Fibroblast of skin of back (primary cell): Measurements from ENCODE around the gene E2F8.

Source experiments
- DNase-seq: peaks from one replicate; pipeline ENCODE4 v3.0.0-alpha.2; 2013

Gene E2F8

DNA sequence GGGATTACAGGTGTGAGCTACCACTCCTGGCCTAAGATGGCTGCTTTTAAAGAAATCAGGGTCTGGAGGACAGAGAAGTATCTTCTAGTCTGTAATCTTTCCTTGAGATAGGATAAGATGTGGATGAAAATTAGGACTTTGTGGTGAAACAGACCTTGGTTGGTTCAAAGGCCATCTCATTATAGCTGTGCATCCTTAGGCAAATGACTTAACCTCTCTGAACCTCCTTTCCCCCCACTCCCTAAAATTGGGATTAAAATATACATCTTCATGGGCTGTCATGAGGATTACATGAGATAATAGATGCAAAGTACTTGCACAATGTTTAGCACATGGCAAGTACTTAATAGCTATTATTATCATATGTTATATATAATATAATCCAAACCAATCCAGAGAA lies 10.8 kb upstream of the E2F8 start:
- DNase-seq: no peak

DNA sequence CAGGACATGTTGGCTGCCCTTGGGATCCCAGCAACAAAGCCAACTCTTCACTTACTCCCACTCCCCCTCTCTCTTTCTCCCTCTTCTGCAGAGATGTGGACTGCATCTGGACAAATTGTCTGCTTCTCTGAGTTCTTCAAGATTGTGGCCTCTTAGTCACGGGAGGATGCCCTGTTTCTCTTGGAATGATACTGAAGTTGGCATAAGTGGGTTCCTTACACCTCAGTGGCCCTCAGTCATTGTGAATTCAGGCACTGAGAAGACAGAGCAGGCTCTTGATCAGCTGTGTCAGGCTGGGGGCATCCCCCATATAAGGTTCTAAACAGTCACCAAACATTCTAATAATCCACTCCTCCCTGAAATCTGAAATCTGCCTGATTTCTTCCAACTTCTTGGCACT lies 6.1 kb upstream of the E2F8 start:
- no peak for DNase-seq

DNA sequence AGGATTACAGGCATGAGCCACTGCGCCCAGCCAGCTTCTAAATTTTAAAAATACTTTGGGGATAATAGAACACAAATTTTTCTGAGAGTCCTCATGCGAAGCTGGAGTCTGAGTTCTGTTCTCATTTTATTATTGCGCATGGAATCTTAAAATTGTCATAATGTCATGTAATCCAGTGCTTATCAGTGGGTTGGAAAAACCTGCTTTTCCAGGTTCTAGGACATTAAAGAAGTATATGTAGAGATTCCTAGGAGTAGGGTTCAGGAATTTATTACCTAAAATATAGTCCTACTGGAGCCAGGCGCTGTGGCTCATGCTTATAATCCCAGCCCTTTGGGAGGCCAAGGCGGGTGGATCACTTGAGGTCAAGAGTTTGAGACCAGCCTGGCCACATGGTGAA lies 4.6 kb upstream of the E2F8 start:
- no peak for DNase-seq

DNA sequence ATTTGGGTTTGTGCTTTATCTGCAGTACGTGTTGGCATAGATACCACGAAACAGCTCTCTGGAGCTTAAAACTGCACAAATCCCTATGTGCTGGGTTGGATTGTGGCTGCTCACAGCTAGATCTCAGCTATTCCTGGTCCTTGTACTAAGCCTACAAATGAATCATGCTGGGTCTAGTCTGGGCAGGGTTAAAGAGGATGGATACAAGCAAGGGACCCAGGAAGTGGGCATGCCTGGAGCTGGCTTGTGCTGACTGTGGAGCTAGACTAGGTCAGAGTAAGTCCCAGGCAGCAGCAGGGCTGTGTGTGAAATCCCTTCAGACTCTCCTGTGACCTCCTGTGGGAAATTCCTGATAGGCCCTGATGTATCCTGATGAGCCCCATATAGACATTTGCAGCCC lies 3.9 kb upstream of the E2F8 start:
- peak; percentile 9 for DNase-seq

DNA sequence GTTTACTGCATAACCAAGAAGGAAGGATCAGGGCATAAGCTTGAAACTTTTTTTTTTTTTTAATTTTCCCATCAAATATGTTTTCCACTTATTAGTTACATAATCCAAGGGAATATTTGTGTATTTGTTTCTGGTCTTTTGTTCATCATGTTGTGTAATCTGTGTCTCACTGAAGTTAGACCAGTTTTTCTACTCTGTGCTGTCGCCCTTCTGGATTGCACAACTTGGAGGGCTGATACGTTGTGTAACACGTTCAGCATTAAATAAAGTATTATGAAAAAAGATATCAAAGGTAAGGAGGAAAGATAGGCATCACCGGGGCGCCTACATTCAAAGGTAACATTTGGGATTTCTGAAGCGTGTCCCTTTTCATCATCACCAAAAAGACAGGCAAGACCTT lies 3.3 kb upstream of the E2F8 start:
- DNase-seq: no peak

DNA sequence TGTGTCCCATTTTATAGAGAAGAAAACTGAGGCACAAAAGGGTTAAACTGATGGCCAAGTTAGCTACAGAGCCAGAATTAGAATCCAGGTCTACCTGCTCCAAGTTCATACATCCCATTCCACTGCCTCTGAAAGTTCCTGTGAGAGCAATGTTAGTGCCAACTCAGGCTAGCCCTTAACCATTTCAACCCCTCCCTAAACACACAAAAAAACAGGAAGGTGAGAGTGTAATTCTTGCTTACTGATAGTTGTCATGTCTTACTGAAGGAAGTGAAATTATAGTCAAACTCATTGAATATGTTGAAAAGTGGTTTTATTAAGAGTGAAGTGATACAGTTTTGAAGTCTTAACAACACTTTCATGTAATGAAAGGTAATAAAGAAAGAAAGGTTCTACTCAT lies 2.9 kb upstream of the E2F8 start:
- no peak for DNase-seq

DNA sequence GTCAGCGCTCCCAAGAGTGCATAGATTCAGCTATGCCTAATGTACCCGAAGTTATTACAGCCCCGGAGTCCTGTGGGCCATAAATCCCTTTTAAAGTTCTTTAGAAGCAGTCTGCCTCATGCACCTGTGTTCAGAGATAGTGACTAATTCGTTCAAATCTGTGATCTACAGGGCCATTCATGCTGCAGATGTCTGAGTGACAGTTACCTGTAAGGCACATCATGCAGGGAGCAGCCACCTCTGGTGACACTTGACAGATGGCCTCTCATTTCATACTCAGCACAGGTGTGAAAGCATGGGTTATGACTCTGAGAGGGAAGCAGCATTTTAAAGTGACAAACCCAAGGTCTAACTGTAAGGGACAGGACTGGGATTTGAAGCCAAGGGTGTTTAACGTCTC lies 2.4 kb upstream of the E2F8 start:
- no peak for DNase-seq

DNA sequence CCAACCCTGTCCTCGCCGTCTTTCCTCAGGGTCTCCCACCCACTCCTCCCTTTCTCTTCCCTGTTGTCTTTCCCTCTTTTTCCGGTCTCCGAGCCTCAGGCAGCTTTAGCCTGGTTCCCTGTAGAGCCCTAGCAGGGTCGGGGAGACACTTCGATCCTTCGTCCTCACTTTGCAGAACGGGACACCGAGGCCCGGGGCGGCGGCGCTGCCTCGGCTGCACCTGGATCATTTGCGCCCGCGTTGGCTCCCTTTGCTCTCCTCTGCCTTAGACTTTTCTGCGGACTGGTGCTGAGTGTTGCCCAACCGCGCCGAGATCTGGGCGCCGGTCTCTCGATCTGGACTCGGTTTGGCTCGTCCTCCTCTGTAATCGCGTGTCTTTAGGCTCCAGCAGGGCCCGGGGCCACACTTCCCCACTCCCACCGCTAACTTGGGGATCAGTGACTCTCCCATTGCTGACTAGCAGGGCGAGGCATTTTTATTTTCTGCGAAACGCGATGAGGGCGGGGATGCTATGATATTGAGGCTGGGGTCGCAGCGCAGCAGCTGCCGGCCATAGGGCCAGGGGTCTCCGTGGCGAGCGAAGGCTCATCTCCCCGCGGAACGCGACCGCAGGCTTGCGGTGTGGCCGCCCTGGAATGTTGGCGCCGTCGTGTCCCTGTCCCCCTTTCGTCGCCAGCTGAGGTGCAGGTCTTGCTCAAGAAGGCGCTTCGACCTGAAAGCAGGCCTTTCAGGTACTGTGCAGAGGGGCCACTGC lies 1.6 kb upstream of the E2F8 start:
- DNase-seq: peak; percentile 4

DNA sequence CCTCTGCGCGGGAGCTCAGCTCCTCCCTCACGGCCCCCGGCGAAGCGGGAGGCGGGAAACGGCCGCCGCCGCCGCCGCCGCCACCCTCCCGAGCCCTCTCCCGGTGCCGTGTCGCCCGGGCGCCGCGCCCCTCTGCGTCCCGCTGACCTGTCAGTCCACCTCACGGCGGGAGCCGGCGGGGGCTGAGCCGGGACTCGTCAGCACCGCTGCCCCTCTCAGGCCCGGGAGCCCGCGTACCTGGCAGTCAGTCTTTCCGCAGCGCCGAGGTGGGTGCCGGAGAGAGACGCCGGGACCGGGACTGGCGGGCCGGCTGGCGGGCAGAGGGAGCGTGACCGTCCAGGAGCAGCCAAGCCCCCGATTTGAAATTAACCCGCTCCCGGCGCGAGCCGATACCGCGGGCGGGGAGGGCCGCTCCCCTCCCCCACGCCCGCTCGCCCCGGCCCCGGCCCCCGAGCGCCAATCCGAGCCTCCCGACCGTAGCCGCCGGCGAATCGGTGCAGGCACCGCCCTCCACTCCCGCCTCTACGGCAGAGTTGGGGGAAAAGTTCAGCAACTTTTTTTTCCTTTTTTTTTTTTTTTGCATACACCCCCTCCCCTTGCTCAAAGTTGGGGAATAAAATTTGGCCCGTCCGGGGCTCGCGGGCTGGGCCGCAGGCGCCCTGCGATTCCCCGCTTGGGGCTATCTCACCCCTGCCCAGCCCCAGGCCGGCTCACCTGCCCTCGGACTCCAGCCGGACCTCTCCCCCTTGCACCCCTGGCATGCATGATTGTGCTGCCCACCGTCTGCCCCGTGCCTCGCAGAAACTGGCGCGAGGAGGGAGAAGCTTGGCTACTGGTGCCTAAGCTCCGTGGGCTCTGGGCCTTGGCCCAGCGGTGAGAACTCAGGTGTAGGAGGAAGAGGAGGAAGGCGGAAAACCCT lies 774 bp upstream of the E2F8 start:
- peak; percentile 35 for DNase-seq

DNA sequence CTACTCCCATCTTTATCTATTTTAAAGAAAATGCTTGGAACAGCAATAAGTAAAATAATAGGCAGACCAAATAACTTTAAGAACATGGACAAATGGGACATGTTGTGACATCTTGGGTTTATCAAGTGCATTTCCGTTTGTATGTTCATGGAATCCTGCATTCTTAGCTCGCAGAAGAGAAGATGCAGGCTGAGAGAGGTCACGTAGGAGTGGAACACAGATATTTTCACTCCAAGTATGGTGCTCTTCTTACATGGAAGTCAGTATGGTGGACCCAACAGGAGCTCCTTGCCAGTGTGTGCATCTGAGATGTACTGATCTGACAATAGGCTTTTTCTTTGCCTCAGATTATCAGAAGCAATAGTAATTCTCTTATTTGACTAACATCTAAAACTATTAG lies 1.7 kb downstream of the E2F8 start:
- DNase-seq: no peak

DNA sequence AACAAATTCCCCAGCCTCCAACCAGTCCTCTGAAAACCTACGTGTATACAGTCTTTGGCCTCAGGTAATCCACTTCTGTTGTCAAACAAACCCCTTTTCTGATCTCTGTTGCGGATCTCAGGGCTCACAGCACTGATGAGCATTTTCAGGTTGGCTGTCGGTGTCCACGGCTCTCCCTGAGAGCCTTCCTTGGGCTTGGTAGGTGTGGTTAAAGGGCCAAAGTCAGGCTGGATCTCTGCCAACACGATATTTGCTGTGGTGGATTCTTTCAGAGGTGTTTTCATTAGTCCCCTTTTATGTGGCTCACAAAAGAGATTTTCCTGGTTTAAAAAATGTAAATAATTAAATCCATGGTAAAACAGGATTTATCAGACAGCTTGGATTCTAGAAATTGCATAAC lies 2.9 kb downstream of the E2F8 start:
- no peak for DNase-seq

DNA sequence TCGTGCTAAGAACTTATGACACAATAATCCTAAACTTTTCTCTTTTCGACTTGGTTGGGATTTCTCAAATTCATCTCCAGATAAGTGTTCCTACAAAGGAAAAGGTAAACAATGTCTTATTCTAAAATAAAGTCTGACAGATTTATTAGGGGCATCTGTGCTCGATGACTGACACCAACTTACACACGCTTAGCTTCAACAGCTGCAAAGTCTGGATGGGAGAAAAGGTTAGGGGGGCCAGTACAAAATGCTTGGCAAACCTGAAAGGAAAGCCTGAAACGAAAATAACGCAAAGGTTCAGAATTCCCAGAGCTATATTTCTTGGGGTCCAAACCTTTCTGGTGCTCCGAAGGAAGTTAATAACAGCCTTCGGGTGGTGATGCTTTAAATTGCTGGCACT lies 3.4 kb downstream of the E2F8 start:
- DNase-seq: no peak

DNA sequence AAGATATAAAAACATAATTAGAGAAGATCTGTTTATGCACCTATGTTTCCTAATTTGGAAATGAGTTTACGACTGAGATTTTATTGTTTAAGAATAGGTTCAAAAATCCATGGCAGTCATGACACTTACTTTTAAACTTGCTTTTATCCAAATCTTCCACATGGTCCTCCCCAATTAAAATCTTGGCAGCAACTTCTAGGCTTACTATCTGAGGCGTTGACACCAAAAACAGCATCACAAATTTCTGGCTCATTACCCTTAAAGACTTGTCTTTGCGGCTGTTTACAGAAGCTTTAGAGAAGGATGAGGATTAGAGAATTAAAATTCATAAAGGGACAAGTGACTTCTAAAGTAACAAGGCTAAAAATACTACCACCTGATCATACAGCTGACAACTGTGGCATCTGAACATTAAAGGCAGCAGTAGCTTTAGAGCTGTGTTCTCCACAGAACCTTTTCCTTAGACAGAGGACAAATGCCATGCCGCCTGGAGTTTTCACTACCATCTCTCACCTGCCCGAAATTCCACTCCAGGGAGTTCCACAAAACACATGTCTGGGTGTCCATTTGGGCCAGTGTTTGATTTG lies 6.4 kb downstream of the E2F8 start:
- no peak for DNase-seq

DNA sequence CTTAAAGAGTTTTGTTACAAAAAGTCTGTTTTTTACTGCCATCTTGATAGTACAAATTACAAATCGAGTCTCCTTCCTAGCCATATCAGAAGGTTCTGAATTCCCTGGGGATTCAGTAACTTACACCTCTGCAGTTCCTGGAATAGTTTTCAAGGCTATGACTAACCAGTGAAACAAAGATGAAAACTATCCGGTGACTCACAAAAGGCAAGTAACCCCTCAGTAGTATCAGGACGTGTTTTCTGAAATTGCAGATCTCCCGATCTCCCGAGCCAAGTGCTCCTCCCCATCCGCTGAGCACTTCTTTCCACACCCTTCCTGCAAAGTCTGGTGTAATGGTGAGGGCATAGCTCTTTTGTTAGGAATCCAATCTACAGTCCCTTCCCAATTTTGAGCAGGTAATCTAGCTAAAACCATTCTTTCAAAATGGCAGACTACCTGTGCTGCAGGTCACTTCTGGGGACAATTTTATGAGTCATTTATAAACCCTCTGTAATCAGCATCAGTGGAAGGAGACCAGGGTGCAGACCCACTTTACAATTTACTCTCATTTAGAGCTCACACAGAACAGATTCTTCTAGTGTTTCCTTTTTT lies 7.7 kb downstream of the E2F8 start:
- peak; percentile 50 for DNase-seq

DNA sequence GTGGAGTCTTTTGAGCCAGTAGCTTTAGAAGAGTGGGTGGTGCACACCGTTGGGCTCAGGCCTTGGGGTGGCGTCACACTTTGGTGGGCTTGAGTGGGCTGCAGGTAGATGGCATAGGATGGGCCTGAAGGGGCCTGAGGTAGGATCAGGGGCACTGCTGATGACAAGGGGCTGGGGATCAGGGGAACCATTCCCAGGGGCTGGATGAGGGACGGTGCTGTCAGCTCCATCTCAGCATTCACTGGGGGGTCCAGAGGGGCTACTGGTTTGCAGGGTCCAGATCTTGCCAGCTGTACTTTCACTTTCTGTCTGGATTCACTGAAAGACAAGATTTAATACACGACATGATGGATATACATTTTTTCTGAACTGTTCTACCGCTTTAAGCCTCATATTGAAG lies 11.1 kb downstream of the E2F8 start:
- no peak for DNase-seq

DNA sequence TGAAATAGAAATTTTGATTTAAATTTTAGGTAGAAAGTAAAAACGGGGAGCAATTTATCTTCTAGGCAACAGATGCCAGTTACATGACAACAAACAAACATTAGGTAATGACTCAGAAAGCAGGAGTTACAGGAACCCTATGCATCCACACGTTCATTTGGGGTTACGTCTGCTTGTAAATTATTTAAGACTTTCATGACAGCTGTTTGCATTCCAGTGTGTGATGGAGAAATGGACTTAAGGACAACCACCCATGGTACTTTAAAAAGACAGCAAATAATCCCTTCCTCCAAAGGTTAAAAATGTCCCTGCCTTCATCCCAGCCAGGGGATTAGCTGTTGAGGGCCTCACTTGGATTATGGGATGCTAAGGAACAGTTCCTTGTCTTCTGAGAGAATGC lies 11.8 kb downstream of the E2F8 start:
- no peak for DNase-seq

DNA sequence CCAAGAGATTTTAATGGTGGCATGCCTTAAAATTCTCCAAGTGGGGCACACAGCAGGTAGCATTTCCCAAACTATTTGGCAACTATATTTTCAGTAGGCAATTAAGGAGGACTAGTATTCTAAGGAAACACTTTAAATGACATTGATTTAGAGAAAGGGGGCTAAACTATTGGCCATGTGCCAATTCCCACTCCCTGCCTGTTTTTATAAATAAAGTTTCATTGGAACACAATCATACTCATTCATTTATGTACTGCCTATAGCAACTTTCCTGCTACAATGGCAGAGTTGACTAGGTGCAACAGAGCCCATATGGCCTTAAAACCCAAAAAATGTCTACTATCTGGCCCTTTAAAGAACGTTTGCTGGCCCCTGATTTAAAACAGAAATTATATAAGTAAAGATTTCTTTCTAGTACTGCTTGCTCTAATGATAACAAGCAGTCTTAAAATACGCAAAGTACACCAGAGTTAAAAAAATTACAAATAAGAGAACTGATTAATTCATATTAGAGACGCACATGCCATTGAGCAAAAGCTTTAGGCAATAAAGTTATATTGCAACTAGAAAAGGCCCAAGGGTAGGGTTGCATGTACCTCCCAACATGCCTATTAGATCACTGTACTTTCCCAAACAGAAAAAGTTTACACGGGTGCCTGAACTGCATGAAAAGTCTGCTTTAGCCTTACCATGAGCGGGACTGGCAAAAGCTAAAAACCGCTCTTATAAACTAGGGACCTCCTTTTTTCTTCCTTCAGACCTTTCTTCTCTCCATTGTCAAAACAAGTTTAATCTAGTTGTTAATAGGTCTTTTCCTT lies 14.2 kb downstream of the E2F8 start:
- DNase-seq: no peak

DNA sequence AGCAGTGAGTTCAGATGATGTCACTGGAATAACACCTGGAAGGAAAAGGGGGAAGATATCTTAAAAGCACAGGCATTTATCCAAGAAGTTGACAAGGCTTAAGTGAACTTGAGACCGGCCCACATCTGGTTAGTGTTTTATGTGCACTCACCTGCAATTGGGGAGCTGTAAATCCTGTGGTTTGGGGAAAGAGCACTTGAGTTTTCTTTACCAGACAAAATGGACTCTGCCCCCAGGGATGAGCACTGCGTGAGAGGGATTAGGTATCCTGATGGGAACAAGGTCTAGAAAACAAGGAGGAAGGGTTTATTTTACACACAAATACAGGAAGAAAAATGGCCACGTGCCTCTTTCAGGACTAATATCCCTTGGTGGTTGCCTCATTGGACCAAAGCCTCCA lies 15.2 kb downstream of the E2F8 start:
- DNase-seq: no peak

DNA sequence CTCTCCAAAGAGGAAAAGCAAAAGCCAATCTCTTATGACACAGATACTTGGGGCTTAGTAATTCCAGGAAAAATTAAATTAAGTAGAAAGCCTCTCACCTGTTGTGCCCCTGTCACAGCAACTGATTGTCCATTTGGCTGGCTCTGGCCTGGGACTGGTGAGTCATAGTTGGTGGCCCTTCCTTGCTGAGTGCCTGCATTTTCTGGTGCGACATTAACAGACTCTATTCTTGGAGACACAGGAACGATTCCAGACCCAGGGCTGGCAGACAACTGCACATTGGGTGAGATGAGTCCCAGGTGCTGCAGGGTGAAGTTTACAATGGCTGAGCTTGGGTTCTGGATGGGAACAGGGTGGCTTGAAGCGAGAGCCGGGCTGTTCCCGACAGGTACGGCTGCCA lies 15.6 kb downstream of the E2F8 start:
- DNase-seq: no peak

DNA sequence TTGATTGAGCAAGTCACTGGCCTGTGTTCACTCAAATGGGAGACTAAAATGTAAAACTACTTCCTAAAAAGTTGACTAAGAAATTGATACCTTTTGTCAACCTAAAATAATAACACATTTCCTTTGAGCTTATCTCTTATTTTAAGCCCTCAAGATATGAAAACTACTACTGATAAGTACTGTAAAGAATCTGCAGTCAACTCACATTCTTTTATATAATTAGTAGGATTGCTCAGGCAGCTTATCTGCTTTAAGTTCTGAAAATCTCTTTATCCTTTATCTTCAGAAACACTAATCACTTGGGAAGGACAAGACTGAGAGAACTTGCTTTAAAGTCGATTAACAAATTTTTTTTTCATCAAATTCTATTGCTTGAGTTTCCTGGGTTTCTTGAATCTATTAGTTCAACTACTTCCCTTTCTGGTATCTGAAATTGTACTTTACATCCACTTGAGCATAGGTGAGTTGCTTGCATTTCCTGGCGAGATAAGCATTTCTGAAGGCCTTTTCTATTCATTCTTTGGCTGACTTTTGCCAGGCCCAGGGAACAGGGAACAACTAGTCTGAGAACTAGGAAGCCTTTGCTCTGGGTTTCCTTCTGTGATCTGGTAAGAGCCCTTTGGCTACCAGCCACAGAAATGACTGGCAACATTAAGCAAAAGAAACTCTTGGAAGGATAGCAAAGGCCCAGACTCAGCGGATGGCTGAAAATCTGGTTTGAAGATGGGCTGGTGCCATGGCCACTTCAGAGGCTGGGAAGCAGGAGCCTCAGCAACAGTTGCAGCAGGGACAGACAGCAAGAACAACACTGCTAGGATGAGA lies 19.6 kb downstream of the E2F8 start:
- no peak for DNase-seq

DNA sequence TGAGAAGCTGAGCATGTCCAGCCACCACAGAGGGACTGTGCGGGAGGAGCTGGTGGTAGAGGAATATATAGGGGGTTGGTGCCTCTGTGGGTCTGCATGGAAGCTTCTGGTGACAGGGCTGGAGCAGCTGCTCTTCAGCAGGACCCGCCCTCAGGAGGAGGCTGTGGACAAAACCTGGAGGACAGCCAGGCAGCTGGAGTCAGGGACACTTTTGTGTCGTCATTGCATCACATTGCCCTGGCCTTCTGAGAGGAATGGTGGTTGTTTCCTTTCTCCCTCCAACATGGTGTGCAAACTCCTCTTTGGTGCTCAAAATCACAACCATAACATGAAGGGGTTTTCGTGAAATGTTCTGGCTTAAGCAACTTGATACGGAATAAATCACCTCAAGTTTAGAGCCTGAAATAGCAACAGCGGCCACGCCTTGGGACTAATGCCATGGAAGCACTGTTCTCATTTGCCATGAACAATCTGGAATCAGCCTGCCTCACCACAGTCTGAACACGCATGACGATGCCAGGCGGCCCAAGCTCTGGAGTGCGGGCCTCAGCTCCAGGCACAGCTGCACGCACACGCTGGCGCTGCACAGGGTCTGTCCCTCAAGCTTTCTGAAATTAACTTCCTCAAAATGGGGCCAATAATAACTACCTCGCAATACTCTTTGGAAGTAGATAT lies 21.8 kb downstream of the E2F8 start:
- DNase-seq: no peak
